HG03097 (cell line): ENCODE measurements around the gene CAMK2A.

Experiments
- ATAC-seq: cut with Tn5 transposase; IDR thresholded peaks from one replicate; pipeline ENCODE4 v1.9.1; 2021; ENCODE audit not compliant: unreplicated experiment, low FRiP score

The CAMK2A gene

DNA sequence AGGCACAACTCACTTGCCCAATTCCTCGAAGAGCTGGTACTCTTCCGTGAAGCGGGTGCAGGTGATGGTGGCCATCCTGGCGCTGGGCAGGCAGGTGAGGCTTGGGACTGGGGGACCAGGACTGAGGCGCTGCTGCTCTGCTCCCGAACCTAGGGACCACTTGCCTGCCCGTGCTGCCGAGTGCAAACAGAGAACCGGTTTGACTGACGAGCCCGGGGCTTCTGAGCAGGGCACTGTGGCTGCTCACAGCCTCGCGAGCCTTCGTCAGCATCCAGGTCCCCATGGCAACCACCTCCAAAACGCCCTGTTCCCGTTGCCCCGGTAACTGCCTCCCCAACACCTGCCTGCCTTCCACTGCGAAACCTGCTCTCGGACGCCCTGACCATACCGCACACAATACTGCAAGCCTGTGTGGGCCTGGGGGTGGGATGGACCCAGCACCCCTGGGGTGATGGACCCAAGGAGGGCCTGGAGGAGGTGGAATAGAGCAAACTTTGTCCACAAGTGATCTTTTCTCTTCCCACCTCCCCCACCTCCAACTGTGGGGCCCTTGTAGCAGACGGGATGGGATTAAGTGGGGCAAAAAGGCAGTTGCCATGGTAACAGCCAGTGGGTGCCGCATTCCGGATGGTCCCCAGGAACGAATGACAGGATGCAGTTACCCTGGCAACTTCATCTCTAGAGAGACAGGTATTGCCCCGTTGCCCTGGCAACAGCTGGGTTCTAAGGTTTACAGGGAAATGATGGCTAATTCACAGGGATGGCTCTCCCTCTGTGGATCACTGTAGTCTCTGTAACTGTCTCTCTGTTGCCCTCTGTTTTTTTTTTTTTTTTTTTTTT, at the start of gene CAMK2A:
Gene CAMK2A (minus strand): TSS at position 223 of the 840 bp plus-strand sequence. CDS start 148 bp downstream, at position 75.
- ATAC-seq: no peak

DNA sequence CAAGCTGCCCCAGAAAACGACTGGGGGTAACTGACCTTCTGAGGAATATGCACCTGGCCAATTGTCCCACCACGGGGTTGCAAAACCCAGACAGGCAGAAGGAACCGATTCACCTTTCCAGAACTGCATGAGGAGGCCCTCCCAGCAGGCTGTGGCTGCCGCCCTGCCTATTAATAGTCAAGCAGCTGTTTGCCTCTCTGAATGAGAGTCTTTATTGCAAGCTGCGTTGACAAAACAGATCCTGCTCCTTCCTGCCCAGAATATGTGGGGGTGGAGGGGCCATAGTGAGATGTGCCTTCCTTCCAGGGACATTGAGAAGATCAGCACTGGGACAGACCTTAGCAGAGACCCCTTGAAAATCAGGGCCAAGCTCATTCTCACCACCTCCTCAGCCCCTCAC, 49.6 kb upstream of the CAMK2A start:
- no peak for ATAC-seq

DNA sequence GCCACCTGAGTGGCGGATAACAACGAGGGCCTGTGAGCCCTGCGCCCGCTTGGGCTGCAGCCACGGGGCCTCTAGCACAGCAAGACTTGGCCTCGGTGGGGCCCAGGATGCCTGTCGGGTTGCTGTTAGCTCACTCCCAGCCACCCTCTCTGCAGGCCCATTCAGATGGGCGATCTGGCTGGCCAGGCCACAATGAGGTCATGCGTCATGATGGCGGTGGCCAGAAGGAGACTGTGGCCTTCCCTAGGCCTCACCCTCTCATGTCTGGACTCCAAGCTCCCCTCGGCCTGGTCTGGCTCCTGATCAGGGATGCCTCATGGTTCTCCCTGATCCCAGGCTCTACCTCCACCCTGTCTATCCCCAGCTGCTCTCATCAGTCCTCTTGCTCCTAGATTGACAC, 49.0 kb upstream of the CAMK2A start:
- no peak for ATAC-seq

DNA sequence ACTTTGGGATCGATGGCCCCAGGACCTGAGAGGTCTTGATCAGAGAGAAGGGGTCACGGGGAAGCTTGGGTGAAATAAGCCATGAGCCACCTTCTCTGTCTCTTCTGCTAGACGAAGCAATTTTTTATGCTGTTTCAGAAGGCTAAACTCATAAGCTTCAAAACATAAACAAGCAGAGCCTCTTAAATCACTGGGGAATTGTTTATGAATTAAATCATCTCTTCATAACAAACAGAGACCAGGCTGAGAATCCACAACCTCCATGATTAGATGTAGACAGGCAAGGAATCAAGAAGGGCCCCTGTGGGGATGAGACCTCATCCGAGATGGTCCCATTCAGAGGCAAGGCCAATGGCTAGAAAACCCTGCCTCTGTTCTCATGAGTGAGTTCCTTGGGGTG, 46.2 kb upstream of the CAMK2A start:
- ATAC-seq: no peak

DNA sequence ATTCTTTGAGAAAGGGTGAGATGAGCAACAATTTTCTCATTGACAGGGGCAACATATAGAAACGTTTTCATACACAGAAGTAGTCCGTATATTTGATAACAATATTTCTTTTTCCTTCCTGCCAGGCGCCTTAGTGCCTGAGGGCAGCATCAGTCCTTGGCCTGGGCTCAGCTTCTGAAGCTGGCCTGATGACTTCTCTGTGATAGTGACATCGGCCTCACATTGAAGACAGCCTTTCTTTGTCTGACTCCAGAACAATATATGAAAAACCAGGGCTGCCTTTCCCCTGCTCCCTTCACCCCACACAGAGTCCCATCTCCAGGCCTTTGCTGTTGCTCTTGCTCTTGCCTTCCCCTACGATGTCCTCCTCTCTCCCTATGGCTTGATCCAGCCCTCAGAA, 43.8 kb upstream of the CAMK2A start:
- no peak for ATAC-seq

GRCh38 chr5:150329881-150330876, 40.6 kb upstream of the CAMK2A start:
- ATAC-seq: no peak

DNA sequence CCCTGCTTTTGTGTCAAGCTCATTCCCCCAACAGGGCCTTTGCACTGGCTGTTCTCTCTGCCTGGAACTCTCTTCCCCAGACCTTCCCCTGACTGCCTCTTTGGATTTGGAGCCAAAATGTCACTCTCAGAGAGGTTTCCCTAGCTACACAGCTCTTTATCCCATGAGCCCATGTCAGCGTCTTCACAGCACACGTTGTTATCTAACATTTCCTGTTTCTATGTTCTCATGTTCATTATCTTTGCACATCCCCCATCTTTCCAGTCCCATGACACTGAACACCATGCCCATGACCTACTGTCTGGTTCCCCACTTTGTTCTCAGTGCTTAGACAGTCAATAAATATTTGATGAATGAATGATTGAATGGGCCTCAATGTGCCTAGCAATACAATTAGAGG, 39.5 kb upstream of the CAMK2A start:
- no peak for ATAC-seq

- no peak for ATAC-seq
Measured at GRCh38 chr5:150328515-150328914, 38.9 kb upstream of the CAMK2A start.

DNA sequence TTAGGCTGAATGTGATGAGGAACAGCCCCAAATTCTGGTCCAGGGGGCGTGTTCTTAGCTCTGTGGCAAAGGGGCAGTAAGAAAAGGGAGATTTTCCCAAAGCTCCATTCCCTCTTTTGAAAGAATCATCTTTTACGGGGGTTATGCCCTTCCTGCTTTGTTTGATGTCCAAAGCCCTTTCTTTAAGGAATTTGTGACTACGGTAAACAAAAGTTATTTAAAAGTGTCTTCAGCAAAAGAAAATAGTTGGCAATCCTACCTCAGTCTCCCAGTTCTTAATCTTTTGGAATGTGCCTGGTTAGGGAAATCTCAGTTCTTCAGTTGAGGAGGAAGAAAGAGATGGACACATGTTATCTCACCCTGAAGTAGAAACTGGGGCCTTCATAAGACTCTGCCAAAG, 37.6 kb upstream of the CAMK2A start:
- ATAC-seq: no peak

GRCh38 chr5:150326707-150327106, 37.1 kb upstream of the CAMK2A start:
- no peak for ATAC-seq

DNA sequence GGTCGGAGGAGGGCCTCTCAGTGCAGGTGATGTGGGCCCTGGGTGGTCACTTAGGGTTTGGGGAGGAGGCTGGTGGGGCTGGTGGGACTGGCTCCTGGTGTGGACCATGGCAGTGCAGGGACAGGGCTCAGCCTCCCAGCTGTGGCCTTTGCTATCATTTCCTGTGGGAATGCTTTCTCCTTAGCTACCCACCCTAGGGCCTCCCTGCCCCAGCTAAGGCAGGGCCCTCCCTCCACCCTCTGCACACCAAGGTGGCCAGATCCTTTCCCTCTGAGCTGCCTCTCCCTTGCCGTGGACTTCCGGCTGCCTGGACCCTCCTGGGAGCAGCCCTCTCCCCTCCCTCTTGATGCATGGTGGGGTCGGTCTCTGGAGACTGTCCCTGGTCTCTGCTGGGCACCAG, 35.9 kb upstream of the CAMK2A start:
- ATAC-seq: no peak

- no peak for ATAC-seq
Measured at GRCh38 chr5:150323819-150324218, 34.2 kb upstream of the CAMK2A start.

- ATAC-seq: no peak
Measured at GRCh38 chr5:150323092-150323491, 33.5 kb upstream of the CAMK2A start.

- ATAC-seq: no peak
Measured at GRCh38 chr5:150322202-150322601, 32.6 kb upstream of the CAMK2A start.

DNA sequence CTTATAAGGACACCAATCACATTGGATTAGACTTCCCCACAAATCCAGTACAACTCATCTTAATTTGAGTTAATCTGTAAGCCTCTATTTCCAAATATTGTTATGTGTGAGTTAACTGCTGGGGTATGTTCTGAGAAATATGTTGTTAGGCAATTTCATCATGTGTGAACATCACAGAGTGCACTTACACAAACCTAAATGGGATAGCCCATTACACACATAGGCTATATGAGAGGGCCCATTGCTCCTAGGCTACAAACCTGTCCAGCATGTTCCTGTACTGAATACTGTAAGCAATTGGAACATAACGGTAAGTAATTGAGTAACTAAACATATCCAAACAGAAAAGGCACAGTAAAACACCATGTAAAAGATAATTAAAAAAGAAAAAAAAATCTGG, 32.2 kb upstream of the CAMK2A start:
- no peak for ATAC-seq

DNA sequence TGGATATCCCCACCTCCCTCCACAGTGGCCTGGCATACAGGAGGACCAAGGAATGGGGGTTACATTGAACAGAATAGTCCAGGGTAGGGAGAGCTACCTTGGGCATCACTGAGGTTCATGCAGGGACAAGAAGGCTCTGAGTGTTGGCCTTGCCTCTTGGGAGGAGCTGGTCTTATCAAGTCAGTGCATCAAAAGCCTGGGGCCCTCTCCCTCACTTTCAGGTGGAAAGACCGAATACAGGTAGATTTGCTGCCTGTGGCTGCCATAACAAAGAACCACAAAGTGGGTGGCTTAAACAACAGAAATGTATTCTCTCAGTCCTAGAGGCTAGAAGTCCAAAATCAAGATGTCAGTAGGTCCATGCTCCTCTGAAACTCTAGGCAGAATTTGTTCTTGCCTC, 31.6 kb upstream of the CAMK2A start:
- ATAC-seq: no peak

GRCh38 chr5:150320044-150320613, 30.6 kb upstream of the CAMK2A start:
- ATAC-seq: no peak

- ATAC-seq: no peak
Measured at GRCh38 chr5:150319484-150319790, 29.9 kb upstream of the CAMK2A start.

DNA sequence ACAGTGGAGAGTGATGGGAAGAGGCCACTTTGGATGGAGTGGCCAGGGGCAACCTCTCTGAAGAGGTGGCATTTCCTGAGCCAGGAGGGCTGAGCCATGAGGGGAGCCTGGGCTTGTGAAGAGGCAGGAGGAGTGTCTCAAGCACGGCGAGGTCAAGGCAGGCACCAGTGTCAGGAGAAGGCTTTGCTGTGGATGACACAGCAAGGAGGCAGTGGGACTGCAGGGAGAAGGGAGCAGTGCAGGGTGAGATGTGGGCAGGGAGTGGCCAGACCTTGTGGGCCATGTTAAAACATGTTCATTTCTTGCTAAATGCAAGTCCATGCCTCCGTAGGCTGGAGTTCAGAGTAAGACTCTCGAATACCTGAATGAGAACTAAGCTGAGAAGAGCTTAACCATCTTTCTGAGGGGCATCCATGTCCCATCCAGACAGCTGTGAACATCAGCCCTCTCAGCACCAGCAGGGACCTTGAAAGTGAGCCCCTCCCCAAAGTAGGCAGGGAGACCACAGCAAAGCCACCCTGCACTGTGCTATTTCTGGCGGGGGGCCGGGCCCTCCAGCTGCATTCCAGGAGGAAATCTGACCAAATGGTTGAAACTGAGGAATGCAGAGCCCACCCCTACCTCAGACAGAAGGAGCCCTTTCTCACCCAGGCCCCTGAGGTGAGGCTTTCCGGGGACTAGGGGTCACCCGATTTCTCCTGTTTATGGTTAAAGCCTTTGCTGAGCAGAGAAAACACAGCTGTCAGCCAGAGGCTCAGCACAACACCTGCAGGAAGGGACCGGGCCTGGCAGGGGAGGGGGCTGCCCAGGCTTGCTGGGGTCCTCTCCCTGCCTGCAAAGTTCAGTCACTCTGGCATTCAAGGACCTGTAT, 29.3 kb upstream of the CAMK2A start:
- no peak for ATAC-seq
